ENCODE data around the gene PRSS56. TPM values are rescaled to one million over a fixed set of nuclear protein-coding genes. Genes with fewer than 3 reads are reported as not detected.

The PRSS56 gene
- total and polyA plus RNA-seq, 2 donors (not counting 1 experiment from before 2014, with no cell fraction given), result not detected

- Histone ChIP-seq H3K4me1 (ENCODE audit: control insufficient read depth, extremely low read depth, insufficient read depth, low read length) (no peaks in the 10 kb centered on the region), H3K4me2 (ENCODE audit: extremely low read depth, insufficient read depth, low read length) (no peak overlapping the region), H4K20me1 (ENCODE audit: control insufficient read depth, extremely low read depth, insufficient read depth, low read length) (no peaks in the 10 kb centered on the region), H2AFZ (ENCODE audit: low read length) (no peak overlapping the region), H3K36me3 (ENCODE audit: control insufficient read depth, insufficient read depth, low read length) (no peaks in the 10 kb centered on the region), H3K9ac (ENCODE audit: insufficient read depth, low read length) (no peak overlapping the region), H3K27me3 (ENCODE audit: control insufficient read depth, insufficient read depth, low read length) (no peaks in the 10 kb centered on the region), H3K79me2 (ENCODE audit: control insufficient read depth, insufficient read depth, low read length) (no peaks in the 10 kb centered on the region), H3K27ac (ENCODE audit: insufficient read depth, low read length) (no peak overlapping the region), H3K9me3 (ENCODE audit: control insufficient read depth, insufficient read depth, low read depth, low read length) (no peaks in the 10 kb centered on the region), H3K4me3 (replicated peaks in 1 of 4; ENCODE audit: control extremely low read depth in 1 of 4, insufficient read depth in 1 of 4, low read depth in 3 of 4, low read length in 4 of 4) (no peak overlapping the region)
- no peak for DNase-seq (ENCODE audit: low read depth in 2 of 2)
- TF ChIP-seq CTCF (conservative IDR thresholded peaks at IDR 0.05 in 1 of 2, IDR thresholded peaks at IDR 0.05 in 1 of 2; ENCODE audit: low read depth in 1 of 2, low read length in 2 of 2), result no peak
- no peak for TF ChIP-seq EZH2 (IDR thresholded peaks at IDR 0.05; ENCODE audit: low read length, missing control alignments)
Observed at GRCh38 chr2:232479341-232480200, 40.6 kb upstream of the PRSS56 start.

- H3K79me2 ChIP-seq (ENCODE audit: control insufficient read depth, insufficient read depth, low read length), result no peaks in the 10 kb centered on the region
- no peak for DNase-seq (ENCODE audit: low read depth in 2 of 2)
- no peaks in the 10 kb centered on the region for H3K4me1 ChIP-seq (ENCODE audit: control insufficient read depth, extremely low read depth, insufficient read depth, low read length)
- H3K27ac ChIP-seq (ENCODE audit: insufficient read depth, low read length), result no peak overlapping the region
- H3K36me3 ChIP-seq (ENCODE audit: control insufficient read depth, insufficient read depth, low read length), result no peaks in the 10 kb centered on the region
- no peaks in the 10 kb centered on the region for H4K20me1 ChIP-seq (ENCODE audit: control insufficient read depth, extremely low read depth, insufficient read depth, low read length)
- H3K9me3 ChIP-seq (ENCODE audit: control insufficient read depth, insufficient read depth, low read depth, low read length), result no peaks in the 10 kb centered on the region
- H3K9ac ChIP-seq (ENCODE audit: insufficient read depth, low read length), result no peak overlapping the region
- peaks cover 7% of the 10 kb centered on the region for H3K27me3 ChIP-seq (ENCODE audit: control insufficient read depth, insufficient read depth, low read length)
- no peak for TF ChIP-seq CTCF (conservative IDR thresholded peaks at IDR 0.05 in 1 of 2, IDR thresholded peaks at IDR 0.05 in 1 of 2; ENCODE audit: low read depth in 1 of 2, low read length in 2 of 2)
- no peak for TF ChIP-seq EZH2 (IDR thresholded peaks at IDR 0.05; ENCODE audit: low read length, missing control alignments)
- no peak overlapping the region for H3K4me3 ChIP-seq (replicated peaks in 1 of 4; ENCODE audit: control extremely low read depth in 1 of 4, insufficient read depth in 1 of 4, low read depth in 3 of 4, low read length in 4 of 4)
- no peak overlapping the region for H3K4me2 ChIP-seq (ENCODE audit: extremely low read depth, insufficient read depth, low read length)
- H2AFZ ChIP-seq (ENCODE audit: low read length), result no peak overlapping the region
Observed at GRCh38 chr2:232480201-232481190, 39.7 kb upstream of the PRSS56 start.

Data from fibroblast of lung (primary cell).